ENCODE data around the gene MRPS18A. TPM values are rescaled to one million over a fixed set of nuclear protein-coding genes. Genes with fewer than 3 reads are reported as not detected.

Gene MRPS18A
- total and polyA plus RNA-seq, 2 of the 8 experiments (the other 6 are each of a cell fraction or from before 2014, with no cell fraction given), result 48.3 to 121 TPM

DNA sequence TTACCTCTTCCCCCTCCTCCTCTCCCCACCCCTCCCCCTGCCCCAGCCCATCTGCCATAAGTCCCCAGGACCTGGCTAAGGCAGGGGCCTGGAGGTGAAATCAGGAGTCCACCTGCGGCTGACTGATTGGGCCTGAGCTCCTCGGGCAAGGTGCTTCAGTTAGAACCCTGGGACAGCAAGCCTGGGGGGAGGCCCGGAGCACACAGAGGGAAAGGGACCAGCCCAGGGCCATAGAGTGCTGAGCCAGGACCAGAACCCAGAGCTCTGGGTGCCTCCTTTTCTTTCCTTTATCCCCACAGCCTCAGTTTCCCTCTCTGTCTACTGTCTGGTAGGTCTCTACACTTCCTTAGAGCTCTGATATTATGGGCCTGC is 46.7 kb upstream of the MRPS18A start (continued):
- TF ChIP-seq KDM4A (IDR thresholded peaks at IDR 0.05; ENCODE audit: low read depth, low read length, severe bottlenecking) (no peak), BACH1 (IDR thresholded peaks at IDR 0.05; ENCODE audit: low read length) (no peak), NRF1 (IDR thresholded peaks at IDR 0.05; ENCODE audit: low read depth, low read length) (no peak)

Measured in H1 (cell line).